T-helper 9 cell (primary cell): Measurements from ENCODE around the gene CIAO3.

Experiments used
- DNase-seq: peaks from one replicate; pipeline ENCODE4 v3.0.0-alpha.2; 2020

Gene CIAO3

GRCh38 chr16:734208-734980 lies 6.4 kb downstream of the CIAO3 start:
- DNase-seq, result no peak

DNA sequence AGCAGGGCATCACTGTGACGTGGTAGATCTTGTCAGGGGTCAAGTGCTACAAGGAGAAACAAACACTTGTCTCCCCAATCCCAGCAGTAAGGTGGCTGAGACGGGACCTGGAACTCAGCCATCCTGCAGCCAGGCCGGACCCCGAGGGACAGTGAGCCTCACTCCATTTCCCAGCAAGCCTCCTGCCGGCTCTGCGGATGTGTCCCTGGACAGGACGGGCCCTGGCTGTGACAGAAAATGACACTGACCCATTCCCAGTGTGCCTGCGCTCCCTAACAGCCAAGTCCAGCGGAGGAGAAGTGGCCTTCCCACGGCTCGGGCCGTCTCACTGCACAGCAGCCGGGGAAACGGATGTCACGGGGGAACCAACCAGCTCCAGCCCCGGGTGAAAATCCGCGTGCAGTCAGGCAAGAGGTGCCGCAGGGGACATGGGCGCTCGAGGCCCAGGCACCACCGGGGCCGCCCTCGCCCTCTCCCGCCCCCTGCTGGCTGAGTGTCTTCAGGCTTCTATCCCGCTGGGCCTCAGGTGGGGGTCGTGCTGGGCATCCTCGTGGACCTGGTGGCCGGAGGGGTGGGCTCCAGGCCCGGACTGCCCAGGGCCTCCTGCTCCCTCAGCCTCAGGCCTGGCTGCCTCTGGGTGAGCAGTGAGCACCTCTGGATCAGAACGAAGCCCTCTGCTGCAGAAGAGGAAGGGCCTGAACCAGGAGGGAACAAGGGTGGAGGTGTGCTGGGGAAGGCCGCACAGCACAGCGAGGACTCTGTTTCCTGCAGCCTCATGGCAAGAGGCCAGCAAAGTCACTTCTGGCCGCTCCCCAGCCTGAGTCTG lies 7.2 kb downstream of the CIAO3 start:
- DNase-seq, result peak; percentile 36

DNA sequence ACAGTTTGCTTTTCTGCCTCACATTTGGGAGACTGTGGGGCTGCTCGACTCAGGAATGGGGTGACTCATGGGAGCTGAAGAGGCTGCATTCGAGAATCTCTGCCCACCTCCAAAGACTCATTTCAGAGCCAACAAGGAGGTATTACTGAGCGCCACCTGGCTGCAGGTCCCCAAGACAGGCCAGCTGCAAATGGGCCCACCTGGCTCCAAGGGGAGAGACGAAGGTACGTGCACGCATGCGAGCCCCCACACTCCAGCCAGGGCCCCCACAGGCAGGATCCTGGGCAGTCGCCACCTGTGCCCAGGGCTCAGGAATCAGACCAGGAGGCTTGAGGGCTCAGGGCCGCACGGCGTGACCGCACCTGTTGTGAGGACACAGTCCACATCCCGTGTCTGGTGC lies 7.9 kb downstream of the CIAO3 start:
- no peak for DNase-seq

DNA sequence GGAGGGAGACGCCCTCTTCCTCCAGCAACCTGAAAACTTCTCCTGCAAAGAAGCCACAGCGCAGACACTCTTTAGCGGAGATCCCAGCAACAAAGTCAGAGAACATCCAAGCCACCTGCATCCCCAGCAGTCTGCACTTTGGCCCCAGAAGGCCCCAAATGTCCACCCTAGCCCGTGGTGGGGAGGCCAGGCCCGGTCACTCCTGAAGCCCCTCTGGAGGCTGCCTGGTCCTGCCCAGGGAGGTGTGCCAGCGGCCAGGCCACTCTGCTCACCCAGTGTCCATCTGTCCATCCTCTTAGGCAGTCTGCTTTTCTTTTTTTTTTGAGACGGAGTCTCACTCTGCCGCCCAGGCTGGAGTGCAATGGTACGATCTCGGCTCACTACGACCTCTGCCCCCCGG lies 8.5 kb downstream of the CIAO3 start:
- no peak for DNase-seq

- no peak for DNase-seq
These were observed 9.9 kb downstream of the CIAO3 start for GRCh38 chr16:730666-731509.

- no peak for DNase-seq
These were observed 10.8 kb downstream of the CIAO3 start for GRCh38 chr16:729768-730665.

DNA sequence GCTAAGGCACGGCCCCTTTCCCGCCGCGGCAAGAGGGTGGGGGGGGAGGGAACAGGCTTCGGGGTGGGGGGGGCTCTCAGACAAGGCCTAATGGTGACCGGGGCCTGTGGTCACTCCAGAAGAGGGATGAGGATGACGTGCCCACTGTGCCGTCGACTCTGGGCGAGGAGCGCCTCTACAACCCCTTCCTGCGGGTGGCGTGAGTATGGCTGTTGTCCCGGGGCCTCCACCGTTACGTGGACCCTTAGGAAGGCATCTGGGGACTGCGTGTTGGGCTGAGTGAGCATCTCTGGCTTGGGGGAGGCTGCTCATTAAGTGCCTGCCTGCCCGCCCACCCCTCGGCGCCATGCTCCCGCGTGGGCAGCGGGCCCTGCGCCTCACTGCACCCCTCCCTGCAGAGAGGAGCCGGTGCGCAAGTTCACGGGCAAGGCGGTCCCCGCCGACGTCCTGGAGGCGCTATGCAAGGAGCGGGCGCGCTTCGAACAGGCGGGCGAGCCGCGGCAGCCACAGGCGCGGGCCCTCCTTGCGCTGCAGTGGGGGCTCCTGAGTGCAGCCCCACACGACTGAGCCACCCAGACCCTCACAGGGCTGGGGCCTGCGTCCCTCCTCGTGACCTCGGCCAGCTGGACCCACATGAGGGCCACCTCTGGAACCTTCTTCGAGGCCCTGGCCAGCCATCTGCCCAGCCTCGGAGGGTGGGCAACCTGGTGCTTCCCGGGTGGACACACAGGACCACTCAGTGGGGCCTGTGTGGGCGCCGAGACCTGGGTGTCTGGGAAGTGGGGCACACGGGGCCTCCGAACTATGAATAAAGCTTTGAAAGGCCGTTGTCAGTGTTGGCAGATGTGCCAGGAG lies 11.7 kb downstream of the CIAO3 start:
- no peak for DNase-seq

GRCh38 chr16:728131-728889 lies 12.5 kb downstream of the CIAO3 start:
- peak; percentile 53 for DNase-seq

DNA sequence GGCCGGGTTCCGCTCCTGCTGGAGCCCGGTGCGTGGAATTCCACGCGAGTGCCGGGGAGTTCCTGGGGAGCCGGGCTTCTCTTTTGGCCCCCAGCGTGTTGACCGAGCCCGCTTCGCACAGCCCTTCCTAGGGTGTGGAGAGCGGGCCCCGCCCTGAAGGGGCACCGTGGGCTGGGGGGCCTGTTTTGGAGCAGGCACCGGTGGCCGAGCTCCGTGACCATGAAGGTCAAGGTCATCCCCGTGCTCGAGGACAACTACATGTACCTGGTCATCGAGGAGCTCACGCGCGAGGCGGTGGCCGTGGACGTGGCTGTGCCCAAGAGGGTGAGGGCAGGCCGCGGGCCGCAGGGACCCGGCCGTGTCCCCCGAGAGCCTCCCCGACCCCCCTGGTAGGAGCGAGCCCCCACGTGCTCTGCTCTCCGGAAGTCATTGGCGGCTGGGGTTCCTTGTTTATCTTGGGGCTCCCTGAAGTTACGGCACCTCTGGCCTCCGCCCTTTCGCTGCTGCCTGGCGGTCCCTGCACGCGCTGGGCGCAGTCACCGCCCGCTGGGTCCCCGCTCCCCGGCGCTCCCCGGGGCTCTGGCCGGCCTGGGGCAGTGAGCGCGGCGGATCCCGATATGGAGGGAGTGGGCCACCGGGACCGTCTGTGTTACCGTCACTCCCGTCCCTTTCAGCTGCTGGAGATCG lies 13.4 kb downstream of the CIAO3 start:
- peak; percentile 19 for DNase-seq

DNA sequence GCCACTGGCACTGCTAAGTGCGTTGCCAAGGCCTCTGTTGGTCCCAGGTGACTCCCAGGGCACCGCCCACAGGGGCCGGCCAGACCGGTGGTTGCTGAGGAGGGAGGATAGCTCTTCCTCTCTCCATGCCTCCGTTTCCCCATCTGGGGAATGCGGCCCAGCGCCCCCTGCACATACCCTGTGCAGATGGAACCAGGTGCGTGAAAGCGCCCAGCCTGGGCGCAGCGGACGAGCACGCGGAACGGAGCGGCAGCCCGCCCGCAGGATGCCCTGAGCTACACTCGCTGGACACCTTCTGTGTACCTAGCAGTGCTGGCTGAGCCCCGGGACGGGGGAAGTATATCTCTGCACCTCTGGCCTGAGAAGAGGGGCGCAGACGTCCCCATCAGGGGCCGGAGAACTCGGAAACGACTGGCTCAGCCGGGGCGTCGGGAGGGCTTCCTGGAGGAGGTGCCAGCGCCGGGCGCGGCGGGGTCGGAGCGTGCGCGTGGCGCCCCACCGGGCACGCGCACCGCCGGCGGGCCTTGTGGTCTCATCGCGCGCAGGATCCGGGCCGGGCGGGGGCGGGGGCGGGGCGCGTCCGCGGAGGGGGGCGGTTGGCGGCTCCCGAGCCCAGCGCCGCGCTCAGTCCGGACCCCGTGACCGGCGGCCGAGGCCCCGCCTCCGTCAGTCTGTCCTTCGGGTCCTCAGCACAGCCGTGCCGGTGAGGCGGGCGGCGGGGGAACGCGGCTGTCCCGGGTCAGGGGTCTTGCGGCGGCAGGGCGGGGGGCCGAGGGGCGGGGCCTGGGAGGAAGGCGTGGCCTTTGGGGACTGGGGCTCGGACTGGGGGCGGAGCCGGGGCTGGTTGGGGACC lies 14.1 kb downstream of the CIAO3 start, which contains the start of the genes CCDC78 and HAGHL:
Gene CCDC78, minus strand, starts transcription at position 6 of the 853 bp plus-strand sequence. CDS start 76 bp downstream, outside the sequence.
Gene HAGHL, plus strand, starts transcription at position 669 of the 853 bp plus-strand sequence. CDS start 404 bp downstream, outside the sequence.
- peak; percentile 57 for DNase-seq

GRCh38 chr16:726188-726437 lies 14.7 kb downstream of the CIAO3 start:
- no peak for DNase-seq

DNA sequence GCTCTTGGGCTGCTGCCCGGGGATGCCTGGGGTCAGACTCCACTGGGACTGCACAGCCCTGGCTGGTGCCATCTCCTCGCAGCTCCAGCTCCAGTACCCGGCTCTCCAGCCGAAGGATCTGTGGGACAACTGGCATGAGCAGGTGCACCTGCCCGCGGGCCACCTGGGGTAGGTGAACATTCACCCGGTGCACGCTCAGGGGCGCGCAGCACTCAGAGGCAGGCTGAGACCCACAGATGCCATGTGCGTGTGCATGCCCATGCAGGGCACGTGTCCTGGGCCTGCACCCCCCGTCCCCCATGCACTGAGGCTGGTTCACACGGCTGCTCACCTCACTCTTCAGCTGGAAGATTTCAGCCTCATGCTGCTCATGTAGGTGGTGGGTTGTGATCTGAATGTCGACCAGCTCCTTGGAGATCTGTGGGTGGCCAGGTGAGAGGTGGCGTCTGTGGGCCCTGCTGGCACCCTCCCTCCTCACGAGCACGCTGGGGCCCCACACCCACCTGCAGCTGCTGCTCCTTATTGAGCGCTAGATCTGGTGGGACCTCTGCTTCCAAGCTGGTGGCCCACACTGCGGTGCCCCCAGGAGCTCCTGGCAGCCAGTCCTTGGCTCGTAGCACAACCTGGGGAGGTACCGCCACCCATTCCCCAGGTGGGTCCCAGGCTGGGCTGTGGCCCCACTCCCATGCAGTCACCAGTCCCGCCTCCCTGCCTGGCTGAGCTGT lies 15.2 kb downstream of the CIAO3 start:
- no peak for DNase-seq

GRCh38 chr16:725041-725376 lies 15.8 kb downstream of the CIAO3 start:
- no peak for DNase-seq

DNA sequence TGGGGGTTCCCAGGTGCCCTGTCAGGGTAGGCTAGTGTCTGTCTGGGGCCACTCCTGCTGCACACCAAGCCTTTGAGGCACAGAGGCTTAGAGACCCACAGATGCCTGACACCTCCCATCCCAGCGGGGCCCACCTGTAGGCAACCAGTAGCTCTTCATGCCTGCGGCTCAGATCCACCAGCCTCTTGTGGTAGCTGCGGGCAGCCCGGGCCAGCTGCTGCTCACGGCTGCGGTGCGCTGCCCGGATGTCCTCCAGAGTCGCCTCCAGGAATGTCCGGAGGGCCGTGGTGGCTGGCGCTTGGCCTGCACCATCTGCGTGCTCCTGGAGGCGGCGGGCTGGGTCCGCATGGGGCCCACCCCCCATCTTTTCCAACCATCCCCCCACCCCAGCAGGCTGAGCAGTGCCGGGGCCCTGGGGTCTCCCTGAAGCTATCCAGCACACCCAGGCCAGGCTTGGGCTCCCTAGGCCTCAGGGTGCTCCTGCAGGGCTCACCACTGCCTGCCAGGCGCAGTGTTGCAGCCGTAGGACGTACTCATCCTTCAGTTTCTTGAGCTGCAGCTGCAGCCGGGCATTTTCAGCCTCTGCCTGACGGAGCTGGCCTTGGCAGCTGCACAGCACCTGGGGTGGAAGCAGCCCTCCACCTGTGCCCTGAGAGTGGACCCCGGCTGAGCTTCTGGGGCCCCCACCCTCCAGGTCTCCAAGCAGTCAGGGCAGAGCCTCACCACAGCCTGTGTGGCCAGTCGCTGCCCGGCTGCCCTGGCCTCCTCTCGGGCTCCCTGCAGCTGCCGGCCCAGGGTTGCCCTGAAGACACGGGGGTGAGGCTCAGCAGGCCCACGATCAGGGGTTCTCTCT lies 16.4 kb downstream of the CIAO3 start:
- DNase-seq, result no peak

GRCh38 chr16:723695-724094 lies 17.1 kb downstream of the CIAO3 start:
- DNase-seq, result no peak

DNA sequence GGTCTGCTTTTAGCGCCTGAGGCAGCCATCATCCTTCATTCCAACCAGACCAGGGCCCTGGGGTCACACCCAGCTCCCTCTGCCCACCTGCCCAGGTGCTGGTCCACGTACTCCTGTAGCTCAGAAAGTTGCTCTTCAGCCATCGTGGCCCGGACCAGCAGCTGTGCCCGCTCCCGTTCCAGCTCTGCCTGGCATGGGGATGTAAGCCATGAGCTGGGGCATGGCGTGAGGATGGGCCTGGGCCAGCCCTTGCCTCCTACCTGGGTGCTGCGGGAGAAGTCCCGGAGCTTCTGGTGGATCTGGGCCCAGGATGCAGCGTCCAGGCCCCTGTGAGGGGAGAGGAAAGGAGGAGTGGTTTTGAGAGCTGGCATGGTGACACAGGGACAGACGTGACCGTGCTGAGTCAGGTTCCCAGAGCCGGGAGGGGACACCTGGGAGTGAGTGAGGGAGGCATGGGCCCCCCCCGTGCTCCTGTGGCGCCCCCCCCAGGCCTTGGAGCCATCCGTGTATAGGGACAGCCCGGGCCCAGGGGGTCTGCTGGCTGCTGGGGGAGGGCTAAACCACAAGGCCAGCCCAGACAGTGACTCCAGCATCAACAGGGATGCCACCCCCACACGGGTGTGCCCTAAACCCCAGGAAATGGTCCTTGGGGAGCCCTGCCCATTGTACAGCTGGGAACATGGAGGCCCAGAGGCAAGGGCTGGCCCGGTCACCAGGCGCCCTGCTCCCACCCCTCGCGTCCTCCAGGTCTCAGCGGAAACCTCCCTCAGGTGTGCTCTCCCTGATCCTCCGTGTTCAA lies 17.8 kb downstream of the CIAO3 start:
- no peak for DNase-seq
